Heart right ventricle (tissue), 16 donors: ENCODE results near the gene TNFRSF6B. TPM values are rescaled to one million over a fixed set of nuclear protein-coding genes. Genes with fewer than 3 reads are reported as not detected.

Source experiments
- ATAC-seq, 8 donors: fragments of 200-7000 bp; cut with Tn5 transposase; one replicate each; pipeline ENCODE4 v1.9.1; 2020; ENCODE audit warnings: mild to moderate bottlenecking in 8 of 8, moderate library complexity in 8 of 8, moderate number of reproducible peaks in 1 of 8
- DNase-seq, 2 donors: peaks; one replicate each; pipeline ENCODE4 v3.0.0-alpha.2; 2020
- H3K27ac ChIP-seq, 10 donors: fragments of 200-600 bp; sonication (generic) in 2 of 10; one replicate each; pipeline versions ENCODE4 v1.5.0 to v1.8.0; 2020 to 2022; ENCODE audit warnings: mild to moderate bottlenecking in 3 of 10
- H3K27me3 ChIP-seq, 7 donors: fragments of 200-600 bp; one replicate each; pipeline ENCODE4 v1.8.0; 2021 to 2022; ENCODE audit warnings: mild to moderate bottlenecking in 2 of 7
- H3K36me3 ChIP-seq, 9 donors: fragments of 200-600 bp; sonication (generic) in 1 of 9; one replicate each; pipeline versions ENCODE4 v1.5.0 to v1.8.0; 2020 to 2022; ENCODE audit warnings: mild to moderate bottlenecking in 2 of 9
- H3K4me1 ChIP-seq, 9 donors: fragments of 200-600 bp; sonication (generic) in 1 of 9; one replicate each; pipeline versions ENCODE4 v1.5.0 to v1.8.0; 2020 to 2022; ENCODE audit warnings: mild to moderate bottlenecking in 4 of 9
- H3K4me3 ChIP-seq, 10 donors: fragments of 200-600 bp; sonication (generic) in 2 of 10; one replicate each; pipeline versions ENCODE4 v1.5.0 to v1.8.0; 2020 to 2022; ENCODE audit warnings: mild to moderate bottlenecking in 7 of 10, moderate library complexity in 2 of 10
- H3K9me3 ChIP-seq, 11 donors: fragments of 200-600 bp in 10 of 11; sonication (generic) in 2 of 11; one replicate each; pipeline versions ENCODE4 v1.5.0 to v1.8.0; 2013 to 2022; ENCODE audit warnings: mild to moderate bottlenecking in 2 of 11, control low read depth in 1 of 11, moderate library complexity in 1 of 11
- WGBS, 2 donors: extraction: QIAGEN DNeasy Blood & Tissue Kit; methylation state at CpG; one replicate each; pipeline ENCODE4 v1.1.7; 2013; ENCODE audit warnings: inconsistent platforms in 1 of 2; 5-methylcytosine and 5-hydroxymethylcytosine counted together
- intact Hi-C, 10 donors: fragments of 100-400 bp; cut with DNase I; formaldehyde crosslinking; loops; one replicate each; pipeline versions ENCODE4 v1.11.1 to v1.14.2; 2022
- polyA plus RNA-seq, 2 donors: library from polyadenylated mRNA; stranded (reverse); fragments of 200-250 nt; gene quantifications; one replicate each; pipeline ENCODE4 v1.2.3, GENCODE V29; 2013
- total RNA-seq, 10 donors: library from RNA; stranded (reverse); fragmentation: NEBNext Ultra II Directional in 3 of 10; extraction: Animal tissue kit (Norgen Biotek cat#: 25700) in 3 of 10; gene quantifications; one replicate each; pipeline versions ENCODE4 v1.2.1 to v1.2.4, GENCODE V29; 2021 to 2023
- TF ChIP-seq, protein P1 (sequence below), 9 donors: fragments of 200-600 bp; sonication (generic) in 2 of 9; IDR thresholded peaks; one replicate each; pipeline versions ENCODE4 v1.5.0 to v1.8.0; 2021 to 2022; ENCODE audit warnings: antibody characterized with exemption in 9 of 9, mild to moderate bottlenecking in 5 of 9, moderate library complexity in 1 of 9
- donor health status: Arrhythmogenic right ventricular cardiomyopathy.
- donor health status: ischemic (EF 13 %, LVEDD 7.1; RV severe dilation, severe dysfunction).
- donor health status: healthy with polysubstance abuse.
- donor health status: DM: no; HTN: yes; CAD: no.
- donor health status: DM: no; HTN: no; CAD: no.
- donor health status: ischemic (EF 25% LVEDD 6.9; RV normal size, moderate dysfunction).
- donor health status: ischemic (EF 25% LVEDD 5.7; RV mildly dilated, moderate dysfunction).
- donor health status: healthy.
- donor health status: DM: yes; HTN: yes; CAD: no.
- donor health status: Ischemic cardiomyopathy.
- donor health status: ischemic (EF 35%, LVEDD 5.7; RV mildly dilated, moderate dysfunction).
- donor health status: nonischemic (EF 11% LVEDD 7.7; RV severe dilation, severe dysfunction).
- donor health status: DM: yes; HTN: yes; CAD: no.
- donor health status: PGD.
- donor health status: ischemic (EF 29% LVEDD 5.4; RV normal size, mild dysfunction).
- donor health status: nonischemic (EF 23%, LVEDD 6.1; RV moderate dilation, normal function).

The TNFRSF6B gene
- total and polyA plus RNA-seq, 12 donors = 0.26 to 12.5 (median 0.82) TPM

DNA sequence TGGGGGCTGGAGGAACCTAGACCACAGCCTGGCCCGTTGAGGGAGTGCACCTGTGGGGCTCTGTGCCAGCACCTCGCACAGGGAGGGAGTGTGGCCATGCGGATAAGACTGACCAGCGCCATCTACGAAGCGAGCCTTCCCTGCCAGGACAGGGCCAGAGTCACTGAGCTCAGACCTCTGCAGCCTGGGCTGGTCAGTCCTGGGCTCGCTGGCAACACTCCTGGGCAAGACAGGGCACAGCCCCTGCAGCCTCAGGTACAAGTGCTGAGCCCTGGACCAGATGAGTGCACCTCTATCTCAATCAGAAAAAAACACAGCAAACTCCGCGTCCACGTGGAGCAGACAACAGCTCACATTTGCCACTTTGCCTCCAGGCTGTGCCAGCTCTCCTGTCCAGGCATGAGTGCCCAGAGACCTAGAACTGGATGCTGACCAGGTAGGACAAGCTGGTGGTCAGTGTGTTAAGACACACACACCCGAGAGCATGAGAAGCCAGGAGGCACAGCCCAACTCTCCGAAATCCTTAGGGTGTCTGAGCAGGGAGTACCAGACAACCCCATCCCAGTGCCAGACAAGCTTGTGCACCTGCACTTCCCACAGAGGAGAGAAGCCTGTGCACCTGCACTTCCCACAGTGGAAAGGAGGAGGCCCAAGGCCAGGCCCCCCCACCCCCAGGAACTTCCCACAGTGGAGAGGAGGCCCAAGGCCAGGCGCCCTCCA lies 6.5 kb downstream of the TNFRSF6B start:
- peak overlapping the region in 1 of 10 donors; percentile 83 for H3K27ac ChIP-seq
- no peaks in the 10 kb centered on the region for H3K27me3 ChIP-seq
- ATAC-seq (no peak), DNase-seq (no peak)
- peaks cover 0 to 74% (median 20%) of the 10 kb centered on the region in 9 donors for H3K36me3 ChIP-seq
- 80 to 85% methylated on average over 13 of the region's 13 CpGs for WGBS, 2 donors
- no peak overlapping the region for H3K4me3 ChIP-seq
- H3K9me3 ChIP-seq = no peaks in the 10 kb centered on the region
- intact Hi-C loops = no loop called here
- TF ChIP-seq, protein P1, sequence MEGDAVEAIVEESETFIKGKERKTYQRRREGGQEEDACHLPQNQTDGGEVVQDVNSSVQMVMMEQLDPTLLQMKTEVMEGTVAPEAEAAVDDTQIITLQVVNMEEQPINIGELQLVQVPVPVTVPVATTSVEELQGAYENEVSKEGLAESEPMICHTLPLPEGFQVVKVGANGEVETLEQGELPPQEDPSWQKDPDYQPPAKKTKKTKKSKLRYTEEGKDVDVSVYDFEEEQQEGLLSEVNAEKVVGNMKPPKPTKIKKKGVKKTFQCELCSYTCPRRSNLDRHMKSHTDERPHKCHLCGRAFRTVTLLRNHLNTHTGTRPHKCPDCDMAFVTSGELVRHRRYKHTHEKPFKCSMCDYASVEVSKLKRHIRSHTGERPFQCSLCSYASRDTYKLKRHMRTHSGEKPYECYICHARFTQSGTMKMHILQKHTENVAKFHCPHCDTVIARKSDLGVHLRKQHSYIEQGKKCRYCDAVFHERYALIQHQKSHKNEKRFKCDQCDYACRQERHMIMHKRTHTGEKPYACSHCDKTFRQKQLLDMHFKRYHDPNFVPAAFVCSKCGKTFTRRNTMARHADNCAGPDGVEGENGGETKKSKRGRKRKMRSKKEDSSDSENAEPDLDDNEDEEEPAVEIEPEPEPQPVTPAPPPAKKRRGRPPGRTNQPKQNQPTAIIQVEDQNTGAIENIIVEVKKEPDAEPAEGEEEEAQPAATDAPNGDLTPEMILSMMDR (IDR thresholded peaks at IDR 0.05) = no peak
- H3K4me1 ChIP-seq = peaks cover 19 to 47% (median 34%) of the 10 kb centered on the region in 9 donors

GRCh38 chr20:63703471-63703975 lies 7.1 kb downstream of the TNFRSF6B start:
- H3K4me3 ChIP-seq = no peak overlapping the region
- H3K9me3 ChIP-seq = no peaks in the 10 kb centered on the region
- H3K4me1 ChIP-seq = peaks cover 16 to 43% (median 31%) of the 10 kb centered on the region in 9 donors
- peaks cover 0 to 70% (median 20%) of the 10 kb centered on the region in 9 donors for H3K36me3 ChIP-seq
- DNase-seq (no peak), ATAC-seq (no peak)
- no peak overlapping the region for H3K27ac ChIP-seq
- WGBS, 2 donors = 90 to 94% methylated on average over 15 of the region's 15 CpGs
- TF ChIP-seq, protein P1 (IDR thresholded peaks at IDR 0.05) = no peak
- intact Hi-C loops = no loop called here
- no peaks in the 10 kb centered on the region for H3K27me3 ChIP-seq

DNA sequence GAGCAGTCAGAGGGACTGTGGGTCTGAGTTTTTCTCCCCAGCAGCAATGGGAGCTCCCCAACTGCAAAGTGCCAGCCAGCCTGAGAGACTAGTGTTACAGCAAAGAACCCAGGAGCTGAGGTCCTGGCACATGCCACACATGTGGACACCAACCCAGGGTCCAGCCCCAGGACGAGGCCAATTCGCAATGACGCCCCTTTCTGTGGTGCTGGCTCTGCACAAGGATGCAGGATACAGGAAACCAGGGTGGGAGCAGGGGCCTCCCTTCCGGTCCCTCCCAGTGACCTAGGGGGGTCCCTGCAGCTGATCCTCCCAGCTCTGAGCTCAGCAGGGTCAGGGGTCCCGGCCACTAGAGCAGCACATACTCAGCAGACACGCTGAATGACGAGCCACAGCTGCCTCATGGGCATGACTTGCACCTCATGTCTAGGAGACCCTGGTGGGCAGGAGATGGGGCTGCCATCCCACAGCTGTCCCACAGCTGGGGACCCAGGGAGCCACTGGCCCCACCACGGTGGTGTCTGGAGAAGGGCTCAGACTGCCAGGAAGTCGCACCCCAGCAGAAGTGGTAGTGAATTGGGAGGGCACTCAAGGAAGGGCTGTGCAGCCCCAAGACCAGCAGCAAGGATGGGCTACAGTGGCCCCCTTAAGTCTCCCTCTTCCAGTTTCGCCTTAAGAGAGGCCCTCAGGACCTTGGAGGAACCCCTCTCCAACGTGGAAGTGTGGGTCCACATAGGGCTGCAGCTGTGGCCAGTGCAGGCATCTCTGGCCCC lies 7.7 kb downstream of the TNFRSF6B start:
- H3K9me3 ChIP-seq = no peaks in the 10 kb centered on the region
- H3K4me3 ChIP-seq = no peak overlapping the region
- peaks cover 11 to 43% (median 31%) of the 10 kb centered on the region in 9 donors for H3K4me1 ChIP-seq
- peaks cover 0 to 75% (median 20%) of the 10 kb centered on the region in 9 donors for H3K36me3 ChIP-seq
- no peak overlapping the region for H3K27ac ChIP-seq
- no peaks in the 10 kb centered on the region for H3K27me3 ChIP-seq
- 85 to 90% methylated on average over 11 of the region's 11 CpGs for WGBS, 2 donors
- intact Hi-C loops = no loop called here
- TF ChIP-seq, protein P1 (IDR thresholded peaks at IDR 0.05) = no peak
- DNase-seq (no peak), ATAC-seq (no peak)

- no peak for DNase-seq
- WGBS, 2 donors = 80 to 83% methylated on average over 6 of the region's 6 CpGs
These were observed 8.3 kb downstream of the TNFRSF6B start for GRCh38 chr20:63704749-63705117.

More at GRCh38 chr20:63704749-63705117, 8.3 kb downstream of the TNFRSF6B start:
- H3K27me3 ChIP-seq = no peaks in the 10 kb centered on the region
- H3K9me3 ChIP-seq = no peaks in the 10 kb centered on the region
- H3K27ac ChIP-seq = no peak overlapping the region
- H3K4me3 ChIP-seq = no peak overlapping the region
- intact Hi-C loops = loop anchor here in 2 of 10 donors (5.0 kb wide), 2 partner anchors 47 to 158 kb away; partner anchors contain the start of genes ABHD16B (in 1 of the 2) and RTEL1 (in 1 of the 2)
- TF ChIP-seq, protein P1 (IDR thresholded peaks at IDR 0.05) = no peak
- no peak for ATAC-seq
- peaks cover 6 to 43% (median 29%) of the 10 kb centered on the region in 9 donors for H3K4me1 ChIP-seq
- H3K36me3 ChIP-seq = peaks cover 0 to 75% (median 20%) of the 10 kb centered on the region in 9 donors
